Choroid plexus epithelial cell (primary cell): Measurements from ENCODE around the gene FAM174C.
A peak's percentile ranks its signal among the peaks of the same experiment; 100 is the strongest.

Experiments used
- DNase-seq: peaks from one replicate; pipeline ENCODE4 v3.0.0-alpha.2; 2010; ENCODE audit warnings: low read depth
- H3K4me3 ChIP-seq: 2 replicates; pipeline ENCODE4 v1.5.1; 2011; ENCODE audit warnings: low read depth, mild to moderate bottlenecking, control low read depth, low read length, moderate library complexity
- TF ChIP-seq, protein P1 (sequence below): conservative IDR thresholded peaks from 2 replicates; pipeline ENCODE4 v1.5.1; 2011; ENCODE audit warnings: low read depth, mild to moderate bottlenecking, control low read depth, inconsistent platforms, low read length, moderate library complexity

FAM174C gene

DNA sequence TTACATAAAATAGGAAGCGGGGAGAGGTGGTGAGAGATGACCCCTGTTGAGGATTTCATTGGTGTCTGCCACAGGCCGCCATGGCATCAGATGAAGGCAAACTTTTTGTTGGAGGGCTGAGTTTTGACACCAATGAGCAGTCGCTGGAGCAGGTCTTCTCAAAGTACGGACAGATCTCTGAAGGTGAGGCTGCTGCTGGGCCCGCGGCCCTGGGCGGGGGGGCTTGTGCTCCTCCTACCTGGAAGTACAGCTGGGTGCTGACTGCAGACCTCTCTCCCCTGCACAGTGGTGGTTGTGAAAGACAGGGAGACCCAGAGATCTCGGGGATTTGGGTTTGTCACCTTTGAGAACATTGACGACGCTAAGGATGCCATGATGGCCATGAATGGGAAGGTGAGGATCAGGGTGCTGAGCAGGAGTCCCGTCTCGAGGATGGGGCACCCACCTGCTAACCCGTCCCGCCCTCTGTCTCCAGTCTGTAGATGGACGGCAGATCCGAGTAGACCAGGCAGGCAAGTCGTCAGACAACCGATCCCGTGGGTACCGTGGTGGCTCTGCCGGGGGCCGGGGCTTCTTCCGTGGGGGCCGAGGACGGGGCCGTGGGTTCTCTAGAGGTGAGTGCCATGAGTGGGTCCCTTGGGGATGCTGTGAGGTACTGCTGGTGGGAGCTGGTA is 4.3 kb upstream of the FAM174C start:
- TF ChIP-seq, protein P1, sequence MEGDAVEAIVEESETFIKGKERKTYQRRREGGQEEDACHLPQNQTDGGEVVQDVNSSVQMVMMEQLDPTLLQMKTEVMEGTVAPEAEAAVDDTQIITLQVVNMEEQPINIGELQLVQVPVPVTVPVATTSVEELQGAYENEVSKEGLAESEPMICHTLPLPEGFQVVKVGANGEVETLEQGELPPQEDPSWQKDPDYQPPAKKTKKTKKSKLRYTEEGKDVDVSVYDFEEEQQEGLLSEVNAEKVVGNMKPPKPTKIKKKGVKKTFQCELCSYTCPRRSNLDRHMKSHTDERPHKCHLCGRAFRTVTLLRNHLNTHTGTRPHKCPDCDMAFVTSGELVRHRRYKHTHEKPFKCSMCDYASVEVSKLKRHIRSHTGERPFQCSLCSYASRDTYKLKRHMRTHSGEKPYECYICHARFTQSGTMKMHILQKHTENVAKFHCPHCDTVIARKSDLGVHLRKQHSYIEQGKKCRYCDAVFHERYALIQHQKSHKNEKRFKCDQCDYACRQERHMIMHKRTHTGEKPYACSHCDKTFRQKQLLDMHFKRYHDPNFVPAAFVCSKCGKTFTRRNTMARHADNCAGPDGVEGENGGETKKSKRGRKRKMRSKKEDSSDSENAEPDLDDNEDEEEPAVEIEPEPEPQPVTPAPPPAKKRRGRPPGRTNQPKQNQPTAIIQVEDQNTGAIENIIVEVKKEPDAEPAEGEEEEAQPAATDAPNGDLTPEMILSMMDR, result no peak
- H3K4me3 ChIP-seq, result peak overlapping the region; percentile 84
- DNase-seq, result no peak

DNA sequence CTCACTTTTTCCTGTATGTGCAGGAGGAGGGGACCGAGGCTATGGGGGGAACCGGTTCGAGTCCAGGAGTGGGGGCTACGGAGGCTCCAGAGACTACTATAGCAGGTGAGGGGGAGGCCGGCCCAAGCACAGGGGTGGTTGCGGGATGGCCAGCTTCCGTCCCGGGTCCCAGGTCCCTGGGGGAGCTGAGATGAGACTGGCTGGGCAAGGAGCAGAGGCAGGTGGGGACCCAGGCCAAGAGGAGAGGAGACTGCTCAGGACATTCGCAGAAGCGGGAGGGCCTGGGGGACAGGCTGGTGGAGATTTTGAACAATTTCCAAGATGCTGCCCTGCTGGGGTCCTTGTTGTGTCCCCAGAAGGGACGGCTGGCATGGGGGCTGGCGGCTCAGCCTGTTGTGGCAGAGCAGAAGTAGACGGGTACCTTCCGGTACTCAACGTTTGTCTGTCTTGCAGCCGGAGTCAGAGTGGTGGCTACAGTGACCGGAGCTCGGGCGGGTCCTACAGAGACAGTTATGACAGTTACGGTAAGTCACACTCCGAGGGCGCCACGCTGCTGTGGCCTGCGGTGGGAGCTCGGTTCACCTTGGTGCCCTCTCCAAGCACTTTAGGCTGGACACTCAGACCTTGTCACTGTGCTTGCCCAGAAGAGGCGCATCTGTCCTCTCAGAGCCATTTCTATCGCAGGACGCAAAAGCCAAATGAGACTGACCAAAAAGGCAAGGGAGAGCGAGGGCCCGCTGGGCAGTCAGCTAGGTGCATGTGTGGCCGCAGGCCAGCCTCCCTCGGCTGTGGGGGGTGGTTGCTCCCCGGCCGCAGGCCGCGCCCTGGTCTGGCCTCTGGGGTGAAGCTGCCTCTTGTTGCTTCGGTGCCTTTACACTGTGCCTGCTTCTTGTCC is 3.6 kb upstream of the FAM174C start:
- no peak overlapping the region for H3K4me3 ChIP-seq
- TF ChIP-seq, protein P1, result no peak
- no peak for DNase-seq

DNA sequence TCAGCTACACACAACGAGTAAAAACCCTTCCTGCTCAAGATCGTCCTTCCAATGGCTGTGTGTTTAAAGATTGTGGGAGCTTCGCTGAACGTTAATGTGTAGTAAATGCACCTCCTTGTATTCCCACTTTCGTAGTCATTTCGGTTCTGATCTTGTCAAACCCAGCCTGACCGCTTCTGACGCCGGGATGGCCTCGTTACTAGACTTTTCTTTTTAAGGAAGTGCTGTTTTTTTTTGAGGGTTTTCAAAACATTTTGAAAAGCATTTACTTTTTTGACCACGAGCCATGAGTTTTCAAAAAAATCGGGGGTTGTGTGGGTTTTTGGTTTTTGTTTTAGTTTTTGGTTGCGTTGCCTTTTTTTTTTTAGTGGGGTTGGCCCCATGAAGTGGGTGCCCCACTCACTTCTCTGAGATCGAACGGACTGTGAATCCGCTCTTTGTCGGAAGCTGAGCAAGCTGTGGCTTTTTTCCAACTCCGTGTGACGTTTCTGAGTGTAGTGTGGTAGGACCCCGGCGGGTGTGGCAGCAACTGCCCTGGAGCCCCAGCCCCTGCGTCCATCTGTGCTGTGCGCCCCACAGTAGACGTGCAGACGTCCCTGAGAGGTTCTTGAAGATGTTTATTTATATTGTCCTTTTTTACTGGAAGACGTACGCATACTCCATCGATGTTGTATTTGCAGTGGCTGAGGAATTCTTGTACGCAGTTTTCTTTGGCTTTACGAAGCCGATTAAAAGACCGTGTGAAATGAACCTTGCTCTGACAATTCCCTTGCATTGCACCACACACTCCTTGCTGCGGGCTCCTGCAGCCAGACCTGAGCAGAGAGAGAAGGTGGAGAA is 2.7 kb upstream of the FAM174C start:
- TF ChIP-seq, protein P1, result no peak
- no peak overlapping the region for H3K4me3 ChIP-seq
- no peak for DNase-seq

DNA sequence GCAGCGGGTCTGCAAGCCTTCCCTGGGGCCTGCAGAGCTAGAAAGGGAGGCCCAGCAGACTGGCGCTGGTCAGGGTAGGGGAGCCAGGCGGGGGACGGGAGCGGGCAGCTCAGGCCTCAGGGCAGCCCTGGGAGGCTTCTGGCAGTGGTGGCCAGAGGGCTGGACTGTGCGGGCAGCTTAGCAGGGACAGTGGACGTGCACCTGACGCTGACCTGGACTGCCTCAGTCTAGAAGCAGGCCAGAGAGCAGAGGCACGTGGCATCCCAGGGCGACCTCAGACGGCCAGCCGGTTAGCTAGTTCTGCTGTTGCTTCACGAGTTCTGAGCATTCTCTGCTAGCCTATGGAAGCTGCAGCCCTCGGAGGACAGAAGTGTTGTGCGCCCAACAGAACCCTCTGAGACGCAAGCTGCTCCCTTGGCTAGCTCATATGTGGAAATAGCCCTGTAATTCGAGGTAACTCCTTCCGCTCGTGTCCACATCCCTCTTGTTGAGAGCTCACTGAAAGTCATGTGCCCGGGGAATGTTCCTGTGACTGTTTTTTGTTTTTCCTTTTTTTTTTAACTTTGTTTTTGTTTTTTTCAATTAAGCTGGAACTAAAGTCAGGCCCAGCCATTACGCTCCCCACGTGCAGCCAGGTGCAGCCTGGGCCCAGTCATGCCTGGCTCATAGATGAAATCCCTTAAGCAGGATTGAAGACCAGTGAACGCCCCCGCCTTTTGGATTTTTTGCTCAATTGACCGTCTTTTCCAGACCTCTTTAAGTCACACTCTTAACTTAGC is 1.9 kb upstream of the FAM174C start:
- DNase-seq, result no peak
- TF ChIP-seq, protein P1, result no peak
- no peak overlapping the region for H3K4me3 ChIP-seq

DNA sequence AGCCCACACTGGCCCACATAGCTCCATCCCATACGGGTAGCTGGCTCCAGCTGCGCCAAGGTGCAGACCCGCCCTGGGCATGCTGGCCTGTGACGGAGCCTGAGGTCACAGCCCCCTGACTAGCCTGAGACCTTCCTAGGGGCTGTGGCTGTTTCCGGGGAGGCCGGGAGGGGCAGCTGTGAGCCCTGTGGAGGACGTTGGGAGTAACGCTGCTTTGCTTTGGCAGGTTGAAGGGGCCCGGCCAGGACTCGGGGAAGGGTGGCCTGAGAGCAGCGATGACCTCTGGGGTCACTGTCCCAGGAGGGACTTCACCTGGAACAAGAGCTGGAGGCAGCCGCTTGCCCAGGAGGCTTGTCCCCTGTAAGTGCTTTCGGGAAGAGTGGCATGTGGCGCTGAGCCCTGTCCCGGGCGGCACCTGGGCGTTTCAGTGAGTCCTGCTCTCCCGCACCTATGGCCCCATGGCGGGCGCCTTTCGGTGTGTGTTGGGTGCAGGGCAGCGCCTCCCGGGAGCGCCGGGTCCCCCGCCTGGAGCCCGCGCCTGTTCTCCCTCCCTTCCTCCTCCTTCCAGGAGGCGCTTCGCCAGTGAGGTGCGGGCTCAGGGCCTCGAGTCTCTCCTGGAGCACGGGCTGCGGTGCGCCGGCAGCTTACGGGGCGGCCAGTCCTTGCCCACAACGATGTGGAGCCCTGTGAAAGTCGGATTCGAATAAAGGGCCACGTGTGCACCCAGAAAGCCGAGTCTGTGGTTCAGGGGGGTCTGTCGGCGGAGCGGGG is 1.1 kb upstream of the FAM174C start:
- peak overlapping the region; percentile 66 for H3K4me3 ChIP-seq

More for the DNA sequence above, 1.1 kb upstream of the FAM174C start:
- DNase-seq, result no peak
- TF ChIP-seq, protein P1, result no peak
